ENCODE data around the gene FAM163A. TPM values are rescaled to one million over a fixed set of nuclear protein-coding genes. Genes with fewer than 3 reads are reported as not detected.

The FAM163A gene
- total and polyA plus RNA-seq, 2 donors from 2014 or later, result not detected

DNA sequence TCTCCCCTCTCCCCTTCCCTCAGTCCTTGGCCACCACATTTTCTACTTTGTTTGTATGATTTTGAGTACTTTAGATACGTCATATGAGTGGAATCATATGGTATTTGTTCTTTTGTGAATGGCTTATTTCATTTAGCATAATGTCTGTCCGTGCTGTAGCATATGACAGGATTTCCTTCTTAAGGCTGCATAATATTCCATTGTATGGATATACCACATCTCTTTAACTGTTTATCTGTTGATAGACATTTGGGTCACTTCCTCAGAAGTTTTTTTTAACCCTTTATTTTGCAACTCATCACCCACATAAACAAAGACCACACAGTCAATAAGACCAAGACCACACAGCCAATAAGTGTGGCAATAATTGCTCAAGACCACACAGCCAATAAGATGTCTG is 24.9 kb downstream of the FAM163A start:
- Histone ChIP-seq H3K9ac (ENCODE audit: low read length in 3 of 3) (no peak overlapping the region), H3K9me3 (ENCODE audit: control insufficient read depth in 2 of 3, insufficient read depth in 1 of 3, low read length in 3 of 3) (peaks cover 0 to 4% (median 3%) of the 10 kb centered on the region in 3 donors), H3K27me3 (ENCODE audit: control insufficient read depth, insufficient read depth, low read length) (no peaks in the 10 kb centered on the region), H3K27ac (ENCODE audit: low read depth in 2 of 2, low read length in 2 of 2) (no peak overlapping the region), H3K4me1 (ENCODE audit: control insufficient read depth in 2 of 3, insufficient read depth in 2 of 3, low read depth in 1 of 3, low read length in 3 of 3) (no peaks in the 10 kb centered on the region), H3K4me3 (ENCODE audit: low read length in 3 of 3) (no peak overlapping the region), H3K36me3 (ENCODE audit: control insufficient read depth in 2 of 3, insufficient read depth in 3 of 3, low read length in 3 of 3) (no peaks in the 10 kb centered on the region)
- DNase-seq (no peak), FAIRE-seq (no peak)
- TF ChIP-seq, protein P1, sequence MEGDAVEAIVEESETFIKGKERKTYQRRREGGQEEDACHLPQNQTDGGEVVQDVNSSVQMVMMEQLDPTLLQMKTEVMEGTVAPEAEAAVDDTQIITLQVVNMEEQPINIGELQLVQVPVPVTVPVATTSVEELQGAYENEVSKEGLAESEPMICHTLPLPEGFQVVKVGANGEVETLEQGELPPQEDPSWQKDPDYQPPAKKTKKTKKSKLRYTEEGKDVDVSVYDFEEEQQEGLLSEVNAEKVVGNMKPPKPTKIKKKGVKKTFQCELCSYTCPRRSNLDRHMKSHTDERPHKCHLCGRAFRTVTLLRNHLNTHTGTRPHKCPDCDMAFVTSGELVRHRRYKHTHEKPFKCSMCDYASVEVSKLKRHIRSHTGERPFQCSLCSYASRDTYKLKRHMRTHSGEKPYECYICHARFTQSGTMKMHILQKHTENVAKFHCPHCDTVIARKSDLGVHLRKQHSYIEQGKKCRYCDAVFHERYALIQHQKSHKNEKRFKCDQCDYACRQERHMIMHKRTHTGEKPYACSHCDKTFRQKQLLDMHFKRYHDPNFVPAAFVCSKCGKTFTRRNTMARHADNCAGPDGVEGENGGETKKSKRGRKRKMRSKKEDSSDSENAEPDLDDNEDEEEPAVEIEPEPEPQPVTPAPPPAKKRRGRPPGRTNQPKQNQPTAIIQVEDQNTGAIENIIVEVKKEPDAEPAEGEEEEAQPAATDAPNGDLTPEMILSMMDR (IDR thresholded peaks at IDR 0.05; ENCODE audit: borderline replicate concordance, extremely low read depth, insufficient read depth), result no peak
- intact Hi-C loops (cut with DNase I), result no loop called here

- FAIRE-seq, result no peak
- no peaks in the 10 kb centered on the region for H3K27me3 ChIP-seq (ENCODE audit: control insufficient read depth, insufficient read depth, low read length)
Measured at GRCh38 chr1:179770887-179771502, 27.9 kb downstream of the FAM163A start.

DNA sequence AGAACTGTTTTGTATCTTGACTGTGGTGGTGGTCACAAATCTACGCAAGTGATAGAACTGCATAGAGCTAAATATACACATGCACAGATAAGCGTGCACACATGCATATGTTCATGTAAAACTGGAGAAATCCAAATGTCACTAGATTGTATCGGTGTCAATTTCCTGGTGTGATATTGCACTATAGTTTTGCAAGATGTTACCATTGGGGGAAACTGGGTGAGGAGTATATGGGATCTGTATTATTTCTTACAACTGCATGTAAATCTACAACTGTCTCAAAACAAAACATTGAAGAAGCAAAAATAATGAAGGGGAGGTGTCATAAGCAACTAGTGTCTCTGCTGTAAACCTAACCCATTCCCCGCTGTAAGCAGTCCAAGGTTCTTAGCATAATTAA is 30.2 kb downstream of the FAM163A start:
- Histone ChIP-seq H3K9ac (ENCODE audit: low read length in 3 of 3) (no peak overlapping the region), H3K27me3 (ENCODE audit: control insufficient read depth, insufficient read depth, low read length) (no peaks in the 10 kb centered on the region), H3K9me3 (ENCODE audit: control insufficient read depth in 2 of 3, insufficient read depth in 1 of 3, low read length in 3 of 3) (peaks cover 0 to 4% (median 0%) of the 10 kb centered on the region in 3 donors), H3K36me3 (ENCODE audit: control insufficient read depth in 2 of 3, insufficient read depth in 3 of 3, low read length in 3 of 3) (no peaks in the 10 kb centered on the region), H3K27ac (ENCODE audit: low read depth in 2 of 2, low read length in 2 of 2) (no peak overlapping the region), H3K4me1 (ENCODE audit: control insufficient read depth in 2 of 3, insufficient read depth in 2 of 3, low read depth in 1 of 3, low read length in 3 of 3) (no peaks in the 10 kb centered on the region), H3K4me3 (ENCODE audit: low read length in 3 of 3) (no peak overlapping the region)
- DNase-seq (no peak), FAIRE-seq (no peak)
- intact Hi-C loops (cut with DNase I), result no loop called here
- TF ChIP-seq, protein P1 (IDR thresholded peaks at IDR 0.05; ENCODE audit: borderline replicate concordance, extremely low read depth, insufficient read depth), result no peak

More at GRCh38 chr1:179770887-179771502, 27.9 kb downstream of the FAM163A start:
- H3K9ac ChIP-seq (ENCODE audit: low read length in 3 of 3), result no peak overlapping the region
- H3K36me3 ChIP-seq (ENCODE audit: control insufficient read depth in 2 of 3, insufficient read depth in 3 of 3, low read length in 3 of 3), result no peaks in the 10 kb centered on the region
- H3K4me3 ChIP-seq (ENCODE audit: low read length in 3 of 3), result no peak overlapping the region
- H3K27ac ChIP-seq (ENCODE audit: low read depth in 2 of 2, low read length in 2 of 2), result no peak overlapping the region
- intact Hi-C loops (cut with DNase I), result no loop called here
- H3K9me3 ChIP-seq (ENCODE audit: control insufficient read depth in 2 of 3, insufficient read depth in 1 of 3, low read length in 3 of 3), result peaks cover 0 to 4% (median 3%) of the 10 kb centered on the region in 3 donors
- TF ChIP-seq, protein P1 (IDR thresholded peaks at IDR 0.05; ENCODE audit: borderline replicate concordance, extremely low read depth, insufficient read depth), result no peak
- no peaks in the 10 kb centered on the region for H3K4me1 ChIP-seq (ENCODE audit: control insufficient read depth in 2 of 3, insufficient read depth in 2 of 3, low read depth in 1 of 3, low read length in 3 of 3)
- DNase-seq, result peak in 1 of 5 donors; percentile 12

All from kidney (tissue), 14 donors.